Osteoblast (primary cell): ENCODE results near the gene CCNL2. TPM values are rescaled to one million over a fixed set of nuclear protein-coding genes. Genes with fewer than 3 reads are reported as not detected.

Experiments
- DNase-seq: peaks from one replicate; pipeline ENCODE4 v3.0.0; 2011; ENCODE audit warnings: low spot score, mixed read lengths; ENCODE audit not compliant: insufficient read length; ENCODE audit errors: missing footprints
- H2AFZ ChIP-seq: 2 replicates; pipeline ENCODE4 v1.6.0; 2011; ENCODE audit warnings: mild to moderate bottlenecking, low read length
- H3K27ac ChIP-seq: 2 replicates; pipeline ENCODE4 v1.5.1; 2011; ENCODE audit warnings: mild to moderate bottlenecking, low read depth, low read length, moderate library complexity
- H3K27me3 ChIP-seq: 2 replicates; pipeline ENCODE4 v1.6.0; 2012; ENCODE audit warnings: mild to moderate bottlenecking, control low read depth, inconsistent platforms, low read length, moderate library complexity; ENCODE audit not compliant: insufficient read depth
- H3K36me3 ChIP-seq: 2 replicates; pipeline ENCODE4 v1.5.1; 2011; ENCODE audit warnings: mild to moderate bottlenecking, low read length, control low read depth, moderate library complexity; ENCODE audit not compliant: insufficient read depth
- H3K4me1 ChIP-seq: 2 replicates; pipeline ENCODE4 v1.5.1; 2011; ENCODE audit warnings: mild to moderate bottlenecking, low read length, control low read depth, moderate library complexity; ENCODE audit not compliant: insufficient read depth
- H3K4me2 ChIP-seq: 2 replicates; pipeline ENCODE4 v1.6.0; 2011; ENCODE audit warnings: mild to moderate bottlenecking, low read length; ENCODE audit not compliant: insufficient read depth
- H3K4me3 ChIP-seq: fragments of 200-600 bp; sonication (generic); 3 replicates; pipeline ENCODE4 v1.5.1; 2012; ENCODE audit warnings: mild to moderate bottlenecking, low read length, inconsistent platforms; ENCODE audit not compliant: insufficient read depth
- H3K79me2 ChIP-seq: 2 replicates; pipeline ENCODE4 v1.6.0; 2012; ENCODE audit warnings: mild to moderate bottlenecking, low read length, control low read depth, inconsistent platforms; ENCODE audit not compliant: insufficient read depth
- H3K9me3 ChIP-seq: 2 replicates; pipeline ENCODE4 v1.5.1; 2011; ENCODE audit warnings: low read depth, low read length, control low read depth
- H4K20me1 ChIP-seq: 2 replicates; pipeline ENCODE4 v1.6.0; 2012; ENCODE audit warnings: mild to moderate bottlenecking, low read length, control low read depth; ENCODE audit not compliant: insufficient read depth
- CTCF ChIP-seq: IDR thresholded peaks from 2 replicates; pipeline ENCODE4 v1.5.1; 2011; ENCODE audit warnings: mild to moderate bottlenecking, low read depth, low read length, moderate library complexity; ENCODE audit errors: extremely low read depth
- total RNA-seq: library from RNA; depleted of rRNA; stranded (reverse); fragments of >200 nt; gene quantifications from 2 replicates; pipeline ENCODE4 v1.2.3, GENCODE V29; 2012

Gene CCNL2
- total RNA-seq, 1 donor, result 138 TPM

- Histone ChIP-seq H3K36me3 (peaks cover 24% of the 10 kb centered on the region), H3K27me3 (no peaks in the 10 kb centered on the region), H3K27ac (peak within 1 kb of the TSS; percentile 64), H3K4me1 (peaks cover 40% of the 10 kb centered on the region), H2AFZ (no peak within 1 kb of the TSS), H3K4me2 (peak within 1 kb of the TSS; percentile 92), H3K9me3 (no peaks in the 10 kb centered on the region), H3K4me3 (peak within 1 kb of the TSS; percentile 82), H4K20me1 (peaks cover 59% of the 10 kb centered on the region), H3K79me2 (peaks cover 64% of the 10 kb centered on the region)
- peak; percentile 99 for DNase-seq
- TF ChIP-seq CTCF, result peak; percentile 14
Observed at GRCh38 chr1:1349256-1350012, 49.7 kb downstream of the CCNL2 start, which contains the start of gene DVL1. TSS of gene DVL1 (minus strand) at chr1:1349418. CDS start at chr1:1349065, 353 bp downstream.

GRCh38 chr1:1348420-1349255 is 50.5 kb downstream of the CCNL2 start:
- Histone ChIP-seq H3K27me3 (no peaks in the 10 kb centered on the region), H2AFZ (no peak overlapping the region), H3K9me3 (no peaks in the 10 kb centered on the region), H3K36me3 (peaks cover 18% of the 10 kb centered on the region), H3K27ac (peak overlapping the region; percentile 64), H3K4me3 (peak overlapping the region; percentile 82), H3K4me1 (peaks cover 35% of the 10 kb centered on the region), H3K79me2 (peaks cover 64% of the 10 kb centered on the region), H4K20me1 (peaks cover 62% of the 10 kb centered on the region), H3K4me2 (peak overlapping the region; percentile 92)
- DNase-seq, result peak; percentile 96
- TF ChIP-seq CTCF, result no peak

GRCh38 chr1:1347663-1348419 is 51.3 kb downstream of the CCNL2 start:
- H3K9me3 ChIP-seq, result no peaks in the 10 kb centered on the region
- peaks cover 64% of the 10 kb centered on the region for H3K79me2 ChIP-seq
- peak overlapping the region; percentile 64 for H3K27ac ChIP-seq
- H3K4me2 ChIP-seq, result peak overlapping the region; percentile 92
- TF ChIP-seq CTCF, result no peak
- H2AFZ ChIP-seq, result no peak overlapping the region
- peak overlapping the region; percentile 82 for H3K4me3 ChIP-seq
- no peaks in the 10 kb centered on the region for H3K27me3 ChIP-seq
- DNase-seq, result peak; percentile 96
- H4K20me1 ChIP-seq, result peaks cover 57% of the 10 kb centered on the region
- H3K4me1 ChIP-seq, result peaks cover 35% of the 10 kb centered on the region
- H3K36me3 ChIP-seq, result peaks cover 10% of the 10 kb centered on the region
